Stimulated activated naive CD8-positive, alpha-beta T cell treated with anti-CD3 and anti-CD28 coated beads, Interleukin-15, Interleukin-2, amounts not matched to agents 100 U/mL and 50 U/mL, for 24 hours (primary cell): ENCODE data around the gene NPM3.

Experiments used
- ATAC-seq: fragments of 150-1000 bp; cut with Tn5 transposase; one replicate; pipeline ENCODE4 v1.10.0; 2021
- DNase-seq: peaks from one replicate; pipeline ENCODE4 v3.0.0; 2021

Gene NPM3, protein sequence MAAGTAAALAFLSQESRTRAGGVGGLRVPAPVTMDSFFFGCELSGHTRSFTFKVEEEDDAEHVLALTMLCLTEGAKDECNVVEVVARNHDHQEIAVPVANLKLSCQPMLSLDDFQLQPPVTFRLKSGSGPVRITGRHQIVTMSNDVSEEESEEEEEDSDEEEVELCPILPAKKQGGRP

DNA sequence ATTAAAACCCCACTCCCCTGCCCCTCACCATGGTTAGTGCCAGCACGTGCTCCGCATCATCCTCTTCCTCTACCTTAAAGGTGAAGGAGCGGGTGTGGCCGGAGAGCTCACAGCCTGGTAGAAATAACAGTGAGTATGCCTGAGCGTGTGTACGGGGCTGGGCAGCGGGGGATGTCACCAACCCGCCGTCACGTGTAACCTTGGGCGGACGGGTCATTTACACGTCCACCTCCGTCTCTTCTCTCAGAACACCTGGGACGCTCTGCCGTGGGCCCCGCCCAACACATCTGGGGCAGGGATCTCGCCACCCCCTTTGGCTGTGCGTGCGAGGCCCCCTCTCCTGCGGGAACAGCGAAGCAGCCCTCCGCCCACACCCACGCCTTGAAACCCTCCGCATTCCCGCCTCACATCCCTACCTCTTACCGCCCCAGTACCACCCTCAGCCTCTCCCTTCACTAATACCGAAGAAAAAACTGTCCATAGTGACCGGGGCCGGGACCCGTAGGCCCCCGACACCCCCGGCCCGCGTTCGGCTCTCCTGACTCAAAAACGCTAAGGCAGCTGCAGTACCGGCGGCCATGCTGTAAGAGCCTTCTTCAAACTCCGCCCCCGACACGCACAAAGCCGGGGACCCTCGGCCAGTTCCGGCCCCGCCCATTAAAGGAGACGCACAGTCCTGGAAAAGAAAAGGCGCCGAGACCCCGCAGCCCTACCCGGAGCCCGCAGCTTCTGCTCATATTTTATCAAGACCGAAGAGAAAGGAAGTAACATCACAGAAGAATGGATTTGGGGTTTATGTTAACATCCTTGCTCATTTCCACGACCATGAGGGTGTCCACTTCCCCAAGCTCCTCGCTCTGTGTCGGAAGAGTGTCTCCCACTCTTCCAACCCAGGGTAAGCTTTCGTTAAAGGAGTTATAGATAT is at the start of gene NPM3:
Gene NPM3, minus strand, starts transcription at position 636 of the 925 bp plus-strand sequence. Its CDS starts 56 bp downstream, at position 580.
- DNase-seq (peak; percentile 92), ATAC-seq (peak; percentile 79)

DNA sequence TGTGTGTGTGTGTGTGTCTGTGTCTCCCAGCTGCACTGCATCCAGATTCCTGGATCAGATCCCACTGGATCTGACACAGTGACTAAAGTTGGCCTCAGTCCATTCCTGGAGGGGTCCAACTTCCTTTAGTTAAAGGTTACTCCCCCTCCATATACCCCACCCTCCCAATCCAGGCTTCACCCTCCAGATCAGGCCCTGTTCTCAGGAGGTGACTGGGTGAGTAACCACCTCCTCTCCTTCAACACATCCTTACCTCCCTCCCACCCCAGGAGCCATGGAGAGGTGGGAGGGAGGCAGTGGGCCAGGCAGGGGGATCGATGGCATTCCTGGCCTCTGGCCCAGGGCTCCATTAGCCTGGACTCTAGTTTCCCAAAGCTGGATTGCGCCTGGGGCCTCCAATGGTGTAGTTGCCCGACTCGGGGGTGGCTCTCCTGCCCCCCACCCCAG is 49.1 kb upstream of the NPM3 start:
- no peak for DNase-seq
- no peak for ATAC-seq

DNA sequence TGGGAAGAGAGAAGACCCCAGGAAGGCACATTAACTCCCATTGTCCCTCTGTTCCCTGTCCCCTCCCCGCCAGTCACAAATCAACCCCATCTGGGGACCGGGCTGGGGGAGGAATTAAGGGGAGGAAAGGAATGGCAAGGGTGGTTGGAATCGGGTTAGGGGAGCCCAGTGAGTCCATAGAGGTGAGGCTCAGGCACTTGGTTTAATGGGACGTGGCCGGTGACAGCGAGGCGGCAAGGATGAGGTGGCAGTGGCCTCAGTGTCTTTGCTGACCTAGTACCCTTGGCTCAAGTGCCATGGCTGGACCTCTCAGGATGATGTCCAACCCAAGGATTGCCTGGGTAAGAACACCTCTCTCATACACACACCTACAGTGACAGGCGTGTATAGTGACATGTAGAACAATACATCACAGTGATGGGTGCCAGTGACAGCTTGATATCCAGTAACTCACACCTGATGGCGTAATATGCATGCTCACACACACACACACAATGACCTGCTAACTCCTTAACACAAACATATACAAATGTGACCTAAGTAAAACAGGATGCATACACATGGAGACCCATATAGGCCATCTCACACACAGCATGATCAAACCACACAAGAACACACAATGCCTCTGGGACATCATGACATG is 48.0 kb upstream of the NPM3 start:
- no peak for DNase-seq
- ATAC-seq, result no peak

DNA sequence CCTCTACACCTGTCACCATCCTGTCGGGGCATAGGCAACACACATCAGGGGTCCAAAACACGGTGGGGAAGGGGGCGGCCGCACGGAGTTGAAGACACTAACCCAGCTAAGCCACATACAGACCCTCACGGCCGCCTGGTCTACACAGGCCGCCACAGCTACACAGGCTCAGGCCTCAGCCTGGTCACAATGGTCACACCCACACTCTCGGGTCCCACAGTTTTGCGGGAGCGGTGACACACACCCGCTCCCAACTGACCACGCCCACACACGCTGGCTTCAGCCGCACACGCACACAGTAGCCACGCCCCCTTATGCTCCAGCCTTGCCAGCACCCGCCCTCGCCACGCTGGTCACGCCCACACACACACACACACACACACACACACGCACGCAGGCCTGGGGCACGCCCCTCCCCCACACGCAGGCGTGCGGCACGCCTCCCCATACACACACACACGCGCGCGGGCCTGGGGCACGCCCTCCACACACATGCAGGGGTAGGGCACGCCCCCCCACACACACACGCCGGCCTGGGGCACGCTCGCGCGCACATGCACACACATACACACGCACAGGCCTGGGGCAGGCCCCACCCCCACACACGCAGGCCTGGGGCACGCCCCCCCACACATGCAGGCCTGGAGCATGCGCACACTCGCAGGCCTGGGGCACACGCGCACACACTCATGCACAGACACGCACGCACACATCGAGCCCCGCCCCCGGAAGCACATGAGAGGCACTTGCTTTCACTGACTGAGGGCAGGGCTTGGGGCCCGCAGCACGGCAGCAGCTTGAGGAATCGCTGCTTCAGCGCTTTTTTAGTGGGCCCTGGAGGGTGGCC is 47.3 kb upstream of the NPM3 start:
- DNase-seq (peak; percentile 90), ATAC-seq (peak; percentile 71)

DNA sequence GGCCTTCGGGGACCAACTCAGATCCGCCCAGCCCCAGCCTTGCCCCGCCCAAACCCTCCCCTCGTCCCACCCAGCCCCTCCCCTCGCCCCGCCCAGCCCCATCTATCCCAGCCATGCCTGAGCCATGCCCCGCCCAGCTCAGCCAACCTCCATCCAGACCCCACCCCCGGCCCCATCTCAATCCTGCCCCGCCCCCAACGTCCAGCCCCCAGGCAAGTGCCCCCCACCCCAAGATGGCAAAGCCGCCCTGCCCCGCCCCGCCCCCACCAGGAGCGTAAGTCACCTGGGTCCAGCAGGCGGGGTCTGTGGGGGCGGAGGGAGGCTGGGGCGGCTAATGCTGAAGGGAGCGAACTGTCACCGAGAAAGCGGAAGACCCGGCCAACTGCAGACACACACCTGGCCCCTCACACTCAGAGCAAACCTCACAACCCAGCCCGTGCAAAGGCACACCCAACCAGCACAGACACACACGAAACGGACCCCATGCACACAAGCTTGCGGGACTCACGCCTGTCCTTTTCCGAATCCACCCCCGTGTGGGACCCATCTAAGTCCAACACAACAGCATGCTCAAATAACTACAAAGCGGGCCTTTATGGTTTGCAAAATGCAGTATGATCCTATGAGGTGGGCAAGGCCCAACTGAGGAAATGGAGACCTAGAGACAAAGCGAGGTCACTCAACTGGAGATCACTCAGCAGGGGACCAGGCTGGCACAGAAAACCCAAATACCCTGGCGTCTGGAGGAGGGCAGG is 46.5 kb upstream of the NPM3 start:
- ATAC-seq, result peak; percentile 0
- peak; percentile 71 for DNase-seq

DNA sequence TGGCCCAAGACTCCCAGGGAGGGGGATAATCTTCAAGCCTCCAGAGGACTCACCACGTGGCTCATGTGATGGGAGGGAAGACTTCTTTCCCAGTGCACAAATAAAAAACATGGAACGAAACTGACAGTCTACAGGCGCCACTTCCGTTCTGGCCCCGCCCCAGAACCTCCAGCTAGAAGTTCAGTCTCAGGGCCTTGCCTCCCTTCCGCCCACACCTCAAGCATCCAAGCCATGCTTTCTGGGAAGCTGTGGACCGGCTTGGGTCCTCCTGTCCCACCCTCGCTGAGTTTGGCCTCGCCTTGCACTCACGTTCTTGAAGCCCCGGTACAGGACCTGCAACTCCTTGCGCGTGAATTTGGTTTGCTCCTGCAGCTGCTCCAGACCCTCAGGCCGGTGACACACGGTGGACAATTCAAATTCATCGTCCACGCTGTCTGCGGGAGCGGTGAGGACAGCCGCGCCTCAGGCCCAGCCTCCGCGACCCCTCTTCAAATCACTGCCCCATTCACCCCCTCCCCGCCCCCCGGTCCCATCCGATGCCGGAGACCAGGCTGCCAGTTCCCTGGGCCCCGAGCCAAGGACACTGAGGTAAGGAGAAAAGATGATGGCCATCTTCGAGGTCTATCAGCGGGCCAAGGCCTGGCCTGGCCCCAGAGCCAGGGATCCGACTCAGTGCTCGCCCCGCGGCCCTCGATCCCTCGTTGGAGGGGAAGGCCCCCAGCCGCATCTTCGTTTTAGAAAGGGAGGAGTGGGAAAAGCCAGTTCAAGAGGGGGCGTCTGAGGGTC is 45.7 kb upstream of the NPM3 start:
- ATAC-seq (no peak), DNase-seq (no peak)

DNA sequence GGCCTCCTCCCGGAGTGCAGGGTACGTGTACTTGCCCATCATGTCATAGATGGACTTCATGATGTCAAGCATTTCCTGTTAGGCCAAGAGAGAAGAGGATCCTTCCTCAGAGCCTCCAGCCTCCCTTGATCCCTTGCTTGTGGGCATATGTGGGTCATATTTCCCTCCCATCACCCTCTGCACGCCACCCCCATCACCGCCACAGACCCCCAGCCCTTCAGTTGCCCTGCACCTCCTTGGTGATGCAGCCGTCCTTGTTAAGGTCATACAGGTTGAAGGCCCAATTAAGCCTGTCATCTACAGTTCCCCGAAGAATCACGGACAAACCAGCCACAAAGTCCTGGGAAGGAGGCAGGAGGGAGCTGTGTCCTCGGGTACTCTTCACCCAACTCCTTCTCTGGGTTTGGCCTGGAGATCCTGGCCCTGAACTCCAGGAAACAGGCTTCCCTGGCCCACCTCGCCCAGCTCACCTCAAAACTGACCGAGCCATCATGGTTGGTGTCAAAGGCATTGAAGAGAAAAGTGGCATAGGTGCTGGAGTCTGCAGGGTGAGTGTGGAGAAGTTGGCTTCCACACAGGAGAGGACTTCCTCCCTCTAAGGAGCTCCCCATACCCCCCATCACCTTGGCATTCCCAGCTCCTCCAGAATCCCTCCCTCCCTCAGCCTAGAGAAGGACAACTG is 44.8 kb upstream of the NPM3 start:
- DNase-seq, result no peak
- ATAC-seq, result no peak

DNA sequence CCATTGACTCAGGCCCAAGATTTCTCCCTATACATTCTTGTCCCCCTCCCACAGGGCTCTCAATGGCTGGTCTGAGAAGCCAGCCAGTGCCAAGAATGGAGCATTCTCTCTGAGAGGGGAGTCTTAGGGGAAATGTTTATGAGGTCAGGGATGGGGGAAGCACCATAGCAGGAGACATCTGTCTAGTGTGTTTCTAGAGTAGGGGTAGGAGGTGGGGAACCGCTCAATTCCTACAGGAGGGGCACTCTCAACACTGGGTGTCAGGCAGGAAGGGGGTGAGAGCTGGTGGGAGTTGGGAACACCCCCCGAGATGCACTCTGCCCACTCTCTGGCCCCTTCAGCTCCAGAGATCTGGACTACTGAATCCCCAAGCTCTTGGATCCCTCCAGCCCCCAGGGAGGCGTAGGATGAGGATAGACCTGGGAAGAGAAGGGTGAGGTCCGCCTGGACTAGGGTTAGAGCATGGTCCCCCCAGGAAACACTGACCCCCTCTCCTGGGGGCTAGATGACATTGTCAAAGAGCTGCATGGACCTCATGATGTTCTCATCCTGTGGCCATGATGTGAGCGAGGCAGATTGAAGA is 43.7 kb upstream of the NPM3 start:
- ATAC-seq, result no peak

DNA sequence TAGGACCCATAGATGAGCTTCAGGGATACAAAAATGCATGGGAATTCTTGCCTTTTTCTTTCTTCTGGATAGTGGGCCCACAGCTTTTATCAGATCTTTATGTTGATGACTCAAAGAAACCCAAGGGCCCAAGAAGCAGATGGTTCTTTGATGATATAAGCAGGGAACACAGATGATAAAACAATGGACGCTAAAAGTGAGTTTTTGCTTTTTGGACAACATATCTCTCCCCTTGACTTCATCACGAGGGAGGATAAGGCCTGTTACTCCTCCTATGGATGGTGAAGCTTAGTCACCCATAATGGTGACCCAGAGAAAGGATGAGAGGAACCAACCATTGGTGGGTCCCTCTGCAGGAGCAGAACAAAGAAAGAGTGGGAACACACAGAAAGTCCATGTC is 41.5 kb upstream of the NPM3 start:
- DNase-seq (no peak), ATAC-seq (no peak)

More for the DNA sequence above, 43.7 kb upstream of the NPM3 start:
- no peak for DNase-seq

DNA sequence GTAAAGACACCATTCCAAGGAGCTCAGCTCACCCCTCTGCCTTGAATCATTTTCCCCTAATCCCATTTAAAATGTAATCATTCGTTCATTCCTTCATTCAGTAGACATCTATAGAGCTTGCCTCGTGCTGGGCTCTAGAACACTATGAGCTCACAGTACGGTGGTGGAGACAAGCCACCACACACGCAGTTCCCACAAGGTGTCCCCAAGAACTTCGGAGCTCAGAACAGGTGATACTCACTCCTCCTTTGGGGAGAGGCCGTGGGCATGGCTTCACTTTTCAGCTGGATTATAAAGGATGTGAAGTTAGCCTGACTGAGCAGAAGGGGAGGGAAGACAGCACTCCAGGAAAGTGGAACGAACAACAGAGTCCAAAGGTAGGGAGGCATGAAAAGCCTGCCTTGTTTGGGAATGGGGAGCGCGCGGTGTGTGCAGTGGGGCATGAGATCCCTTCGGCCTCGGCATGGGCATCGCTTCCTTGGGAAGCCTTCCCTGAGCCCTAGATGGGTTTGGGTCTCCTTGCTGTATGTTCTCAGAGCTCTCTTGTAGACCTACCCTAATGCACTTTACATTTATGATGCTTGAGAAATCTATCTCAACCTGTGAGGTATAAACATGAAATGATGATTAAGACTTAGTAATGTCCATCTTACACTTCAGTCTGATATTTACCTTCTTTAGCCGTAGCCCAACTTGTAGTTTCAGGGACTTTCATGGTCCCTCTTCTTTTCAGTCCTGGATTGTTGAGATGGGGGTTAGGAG is 35.8 kb upstream of the NPM3 start:
- DNase-seq, result no peak

DNA sequence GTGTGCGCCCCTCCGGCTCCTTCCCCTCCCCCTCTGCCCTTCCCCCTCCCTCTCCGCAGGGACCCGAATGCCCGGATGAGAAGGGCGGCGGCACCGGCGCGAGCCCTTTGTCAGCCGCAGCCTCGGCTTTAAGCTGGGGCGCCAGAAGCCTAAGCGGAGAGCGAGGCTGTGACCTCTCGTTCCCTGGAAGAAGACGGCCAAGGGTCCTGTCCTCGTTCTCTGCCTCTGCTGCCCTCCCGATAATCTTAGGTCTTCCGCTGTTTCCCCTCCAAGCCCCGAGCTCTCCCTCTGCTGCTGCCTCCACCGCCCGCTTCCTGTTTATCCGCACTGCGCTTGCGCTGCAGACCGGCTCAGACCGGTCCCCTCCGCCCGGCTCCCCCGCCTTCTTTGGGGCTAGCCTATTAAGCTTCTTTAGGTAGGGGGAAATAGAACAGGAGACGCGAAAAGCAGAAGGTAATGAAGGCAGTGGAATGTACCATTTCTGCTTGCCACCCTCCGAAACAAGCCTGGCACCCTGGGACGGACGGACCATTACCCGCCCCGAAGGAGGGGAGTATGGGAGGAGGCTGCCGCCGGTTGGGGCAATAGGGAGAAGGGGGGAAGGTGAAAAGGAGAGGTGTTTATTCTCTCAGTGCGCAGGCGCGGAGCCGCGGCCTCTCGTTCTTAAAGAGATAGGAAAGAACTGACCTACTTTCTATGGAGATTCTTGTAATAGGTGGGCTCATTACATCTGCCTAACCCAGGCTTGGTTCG is 35.0 kb upstream of the NPM3 start, which contains the start of gene OGA:
Gene OGA, minus strand, starts transcription at position 326 of the 753 bp plus-strand sequence. CDS start 422 bp downstream, outside the sequence.
- ATAC-seq (peak; percentile 90), DNase-seq (peak; percentile 97)

More for the DNA sequence above, 35.8 kb upstream of the NPM3 start:
- ATAC-seq, result peak; percentile 28

DNA sequence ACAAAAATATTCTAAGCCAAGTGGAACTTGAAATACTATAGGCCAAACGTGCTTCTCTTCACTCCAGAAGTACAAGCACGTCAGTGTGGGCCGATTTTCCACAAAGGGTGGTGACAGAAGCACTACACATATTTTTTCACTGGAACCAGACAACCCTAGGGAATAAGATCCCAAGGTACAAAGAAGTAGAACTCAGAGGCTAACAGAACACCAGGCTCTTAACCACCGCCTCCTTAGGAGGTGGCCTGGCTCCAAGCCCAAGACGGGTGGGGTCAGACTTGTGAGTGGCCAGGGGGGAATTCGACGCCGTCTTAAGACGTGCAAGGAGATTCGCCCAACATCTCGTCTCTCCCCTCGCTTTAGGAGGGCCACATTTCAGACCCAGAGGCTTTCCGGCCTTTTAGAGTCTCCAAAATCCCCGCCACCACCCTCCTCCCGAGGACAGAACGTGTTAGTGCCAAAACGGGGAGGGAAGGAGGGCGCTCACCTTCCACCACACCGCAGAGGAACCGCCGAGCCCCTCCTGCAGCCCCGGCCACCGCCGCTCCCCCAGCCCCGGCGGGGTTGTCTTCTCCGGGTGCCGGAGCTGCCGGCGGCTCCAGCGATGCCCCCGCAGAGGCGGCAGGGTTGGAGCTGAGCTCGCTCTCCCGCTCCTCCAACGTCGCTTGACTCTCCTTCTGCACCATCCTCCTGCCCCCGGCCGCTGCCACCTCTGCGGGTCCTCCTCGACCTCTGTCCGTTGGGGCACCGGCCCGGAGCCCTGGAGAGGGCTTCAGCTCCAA is 34.3 kb upstream of the NPM3 start:
- DNase-seq (peak; percentile 55), ATAC-seq (no peak)

DNA sequence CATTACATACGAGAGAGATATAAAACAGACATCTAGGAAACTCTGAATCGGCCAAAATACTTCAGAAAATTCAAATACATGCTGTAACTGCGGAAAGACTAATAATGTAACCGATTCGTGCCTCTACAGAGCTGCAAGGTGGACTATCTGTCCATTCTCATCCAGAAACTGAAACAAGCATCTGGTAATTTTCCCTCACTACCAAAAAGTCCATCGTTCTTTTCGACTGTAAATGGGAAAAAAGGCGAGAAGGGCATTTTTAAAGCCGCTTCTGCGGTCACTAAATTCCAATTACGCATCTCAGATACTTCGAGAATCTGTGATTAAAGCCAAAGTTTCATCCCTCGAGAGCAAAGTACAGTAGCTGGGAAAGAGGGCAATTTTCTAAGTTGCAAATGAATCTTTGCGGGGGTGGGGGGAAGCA is 33.7 kb upstream of the NPM3 start:
- DNase-seq, result no peak
- no peak for ATAC-seq

DNA sequence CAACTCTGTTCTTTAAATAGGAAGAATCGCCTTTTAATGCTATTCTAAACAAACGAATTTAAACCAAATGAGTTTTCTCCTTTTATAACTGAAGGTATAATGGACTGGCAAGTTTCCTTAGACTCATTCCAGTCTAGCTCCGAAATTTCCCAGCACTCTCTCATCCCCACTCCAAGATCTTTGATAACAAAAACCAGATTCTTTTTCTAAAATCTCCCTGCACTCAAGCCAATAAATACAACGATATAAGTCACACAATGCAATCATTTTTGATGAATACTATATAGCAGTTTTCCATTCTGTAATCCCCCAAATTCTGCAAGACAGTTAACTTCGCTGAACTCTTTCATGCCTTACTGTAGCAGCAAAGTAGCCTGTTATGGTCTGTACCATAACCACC is 33.1 kb upstream of the NPM3 start:
- ATAC-seq, result no peak
- DNase-seq, result no peak

DNA sequence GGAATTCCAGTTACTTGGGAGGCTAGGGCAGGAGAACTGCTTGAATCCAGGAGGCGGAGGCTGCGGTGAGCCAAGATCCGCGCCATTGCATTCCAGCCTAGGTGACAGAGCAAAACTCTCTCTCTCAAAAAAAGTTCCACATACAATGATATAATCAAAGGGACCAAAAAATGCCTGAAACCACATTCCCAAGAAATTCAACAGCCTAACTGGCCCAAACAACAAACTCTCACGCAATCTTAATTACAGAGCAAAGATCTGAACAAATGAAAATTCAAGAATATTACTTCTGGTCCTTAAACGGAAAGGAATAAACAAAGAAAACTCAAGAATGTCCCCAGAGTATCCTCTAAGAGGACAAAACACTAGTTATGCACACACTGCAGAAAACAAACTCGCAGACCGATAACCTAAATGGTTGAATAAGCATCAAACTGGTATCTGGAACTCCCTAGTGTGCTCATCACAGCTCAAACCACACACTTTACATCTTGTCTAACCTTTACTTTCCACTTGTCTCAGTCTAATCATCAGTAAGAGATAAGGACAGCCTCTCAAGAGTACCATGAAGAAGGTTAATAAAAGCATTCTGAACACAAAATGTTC is 31.3 kb upstream of the NPM3 start:
- DNase-seq (no peak), ATAC-seq (peak; percentile 51)

DNA sequence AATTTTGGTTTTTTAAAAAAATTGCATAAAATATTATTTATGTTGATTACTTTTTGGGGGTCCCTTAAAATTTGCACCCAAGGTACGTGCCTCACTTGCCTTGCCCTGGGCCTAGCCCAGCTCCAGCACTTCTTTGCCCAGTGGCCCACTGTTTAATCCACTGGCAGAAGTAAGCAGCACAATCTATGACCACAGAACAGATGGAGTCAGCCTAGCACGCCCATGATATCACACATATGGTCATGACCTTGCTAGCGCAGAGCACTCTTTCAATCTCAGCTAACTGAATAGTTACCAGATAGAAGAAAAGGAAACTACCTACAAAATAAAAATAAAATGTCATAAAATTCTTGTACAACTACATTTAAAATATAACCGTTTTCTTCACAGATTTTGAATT is 29.4 kb upstream of the NPM3 start:
- DNase-seq (no peak), ATAC-seq (no peak)
